ENCODE measurements around the gene C2CD4B. TPM values are rescaled to one million over a fixed set of nuclear protein-coding genes. Genes with fewer than 3 reads are reported as not detected.

Gene C2CD4B
- total RNA-seq, 2 experiments from 2014 or later: 0.38 to 0.43 TPM

- Mint-ChIP-seq H3K9me3 (peaks cover 3% of the 10 kb centered on the region), H3K4me1 (ENCODE audit: low read depth) (peaks cover 26% of the 10 kb centered on the region), H3K4me3 (no peak overlapping the region), H3K27me3 (peaks cover 11% of the 10 kb centered on the region), H3K36me3 (ENCODE audit: low read depth) (no peaks in the 10 kb centered on the region), H3K27ac (no peak overlapping the region)
- ChIA-PET POLR2A (interaction anchor here (0.6 to 1.1 kb wide), 3 partner anchors 12 to 70 kb away, joined by 3 to 4 read pairs (median 3); no protein-coding TSS in a partner anchor), CTCF (interaction anchor here (0.6 kb wide), 1 partner anchor 76 kb away, joined by 3 read pairs; no protein-coding TSS in a partner anchor)
- intact Hi-C loops (cut with micrococcal nuclease): no loop called here
- ATAC-seq (peak; percentile 95), DNase-seq (peak; percentile 62)
- no peak for TF ChIP-seq CTCF (IDR thresholded peaks at IDR 0.05)
Observed at GRCh38 chr15:62153228-62153627, 11.9 kb downstream of the C2CD4B start.

DNA sequence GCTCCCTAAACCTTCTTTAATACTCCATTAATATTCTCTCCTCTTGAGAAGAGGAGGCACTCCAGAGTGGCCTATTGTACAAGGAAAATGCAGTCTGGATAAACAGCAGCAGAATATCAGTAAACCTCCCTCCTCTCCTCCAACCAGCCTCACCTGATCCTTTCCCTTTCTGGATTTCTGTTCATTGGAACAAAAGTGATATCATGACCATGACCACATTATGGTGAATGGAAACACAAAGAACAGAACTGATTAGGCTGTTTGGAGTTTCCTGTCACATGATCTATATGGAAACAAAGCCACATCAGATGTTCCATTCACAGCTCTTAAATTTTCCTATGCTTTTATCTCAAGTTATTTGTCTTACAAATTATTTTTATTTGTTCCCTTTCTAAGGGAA is 14.6 kb downstream of the C2CD4B start:
- peaks cover 26% of the 10 kb centered on the region for H3K4me1 Mint-ChIP-seq (ENCODE audit: low read depth)
- H3K36me3 Mint-ChIP-seq (ENCODE audit: low read depth): no peaks in the 10 kb centered on the region
- ATAC-seq (peak; percentile 40), DNase-seq (no peak)
- POLR2A ChIA-PET: no interaction called here
- H3K27me3 Mint-ChIP-seq: peaks cover 6% of the 10 kb centered on the region
- H3K4me3 Mint-ChIP-seq: no peak overlapping the region
- CTCF ChIA-PET: interaction anchor here (0.6 kb wide), 1 partner anchor 25 kb away, joined by 3 read pairs; no protein-coding TSS in a partner anchor
- peak overlapping the region; percentile 28 for H3K27ac Mint-ChIP-seq
- no peak for TF ChIP-seq CTCF (IDR thresholded peaks at IDR 0.05)
- intact Hi-C loops (cut with micrococcal nuclease): no loop called here
- H3K9me3 Mint-ChIP-seq: no peaks in the 10 kb centered on the region

DNA sequence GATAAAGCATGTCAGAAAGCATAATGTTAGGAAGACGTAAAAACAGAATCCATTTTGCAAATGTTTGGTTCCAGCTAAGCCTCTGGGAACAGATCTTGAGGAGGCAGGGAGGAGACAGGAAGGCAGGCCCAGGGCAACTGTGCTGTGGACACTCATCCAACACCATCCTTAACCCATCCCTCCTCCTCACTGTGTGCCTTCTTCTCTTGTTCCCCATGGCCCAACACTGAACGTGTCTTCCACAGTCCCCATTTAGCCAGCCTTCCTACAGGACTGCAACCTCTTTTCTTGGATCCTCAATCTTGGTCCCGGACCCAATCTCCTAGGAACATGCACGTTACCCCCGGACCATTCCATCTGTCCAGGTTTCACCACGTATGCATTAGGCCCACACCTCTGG is 15.4 kb downstream of the C2CD4B start:
- Mint-ChIP-seq H3K4me3 (no peak overlapping the region), H3K27ac (no peak overlapping the region), H3K36me3 (ENCODE audit: low read depth) (no peaks in the 10 kb centered on the region), H3K4me1 (ENCODE audit: low read depth) (peaks cover 26% of the 10 kb centered on the region), H3K9me3 (no peaks in the 10 kb centered on the region), H3K27me3 (peaks cover 1% of the 10 kb centered on the region)
- ChIA-PET CTCF (interaction anchor here (0.6 kb wide), 1 partner anchor 24 kb away, joined by 3 read pairs; no protein-coding TSS in a partner anchor), POLR2A (no interaction called here)
- intact Hi-C loops (cut with micrococcal nuclease): no loop called here
- no peak for ATAC-seq
- TF ChIP-seq CTCF (IDR thresholded peaks at IDR 0.05): no peak
- DNase-seq: no peak

- no peak overlapping the region for H3K27ac Mint-ChIP-seq
- CTCF ChIA-PET: no interaction called here
- H3K27me3 Mint-ChIP-seq: no peaks in the 10 kb centered on the region
- H3K4me3 Mint-ChIP-seq: no peak overlapping the region
- intact Hi-C loops (cut with micrococcal nuclease): no loop called here
- no peaks in the 10 kb centered on the region for H3K36me3 Mint-ChIP-seq (ENCODE audit: low read depth)
- TF ChIP-seq CTCF (IDR thresholded peaks at IDR 0.05): no peak
- H3K4me1 Mint-ChIP-seq (ENCODE audit: low read depth): peaks cover 18% of the 10 kb centered on the region
- DNase-seq (no peak), ATAC-seq (no peak)
- no peaks in the 10 kb centered on the region for H3K9me3 Mint-ChIP-seq
- POLR2A ChIA-PET: no interaction called here
Observed at GRCh38 chr15:62147551-62147950, 17.5 kb downstream of the C2CD4B start.

- ChIA-PET CTCF (no interaction called here), POLR2A (no interaction called here)
- no peak overlapping the region for H3K4me3 Mint-ChIP-seq
Observed at GRCh38 chr15:62147149-62147548, 17.9 kb downstream of the C2CD4B start.

More at GRCh38 chr15:62147149-62147548, 17.9 kb downstream of the C2CD4B start:
- TF ChIP-seq CTCF (IDR thresholded peaks at IDR 0.05): no peak
- Mint-ChIP-seq H3K4me1 (ENCODE audit: low read depth) (peaks cover 17% of the 10 kb centered on the region), H3K27me3 (no peaks in the 10 kb centered on the region), H3K9me3 (no peaks in the 10 kb centered on the region), H3K36me3 (ENCODE audit: low read depth) (no peaks in the 10 kb centered on the region), H3K27ac (no peak overlapping the region)
- ATAC-seq (no peak), DNase-seq (no peak)
- intact Hi-C loops (cut with micrococcal nuclease): no loop called here
